Neural cell (in vitro differentiated cells): Measurements from ENCODE around the gene PRRX1. TPM values are rescaled to one million over a fixed set of nuclear protein-coding genes. Genes with fewer than 3 reads are reported as not detected.

Experiments
- H2AFZ ChIP-seq: fragments of 200-600, 300-800 bp; sonication (generic), shearing (Covaris generic); 2 replicates; pipeline ENCODE4 v1.6.0; 2014; ENCODE audit warnings: low read depth, mild to moderate bottlenecking, antibody characterized with exemption, low read length, moderate library complexity
- H3F3A ChIP-seq: fragments of 200-600 bp; shearing (Covaris generic); 2 replicates; pipeline ENCODE4 v1.6.1; 2016; ENCODE audit warnings: mild to moderate bottlenecking, moderate library complexity, mixed read lengths, antibody characterized with exemption, low read length; ENCODE audit not compliant: insufficient read depth, poor library complexity, severe bottlenecking
- H3K27ac ChIP-seq: fragments of 200-600, 300-800 bp; sonication (generic), shearing (Covaris generic); 2 replicates; pipeline ENCODE4 v1.5.1; 2014; ENCODE audit warnings: mild to moderate bottlenecking, low read length, moderate library complexity
- H3K27me3 ChIP-seq: fragments of 300-800, 200-600 bp; sonication (generic), shearing (Covaris generic); 2 replicates; pipeline ENCODE4 v1.6.0; 2014; ENCODE audit warnings: mild to moderate bottlenecking, low read depth, low read length, moderate library complexity; ENCODE audit not compliant: insufficient read depth
- H3K36me3 ChIP-seq: fragments of 300-800, 200-600 bp; sonication (generic), shearing (Covaris generic); 2 replicates; pipeline ENCODE4 v1.5.1; 2014; ENCODE audit warnings: mild to moderate bottlenecking, antibody characterized with exemption, low read length, moderate library complexity; ENCODE audit not compliant: insufficient read depth
- H3K4me2 ChIP-seq: fragments of 300-800, 200-600 bp; sonication (generic), shearing (Covaris generic); 2 replicates; pipeline ENCODE4 v1.6.0; 2014; ENCODE audit warnings: mild to moderate bottlenecking, low read length
- H3K4me3 ChIP-seq: fragments of 300-800, 200-600 bp; sonication (generic), shearing (Covaris generic); 2 replicates; pipeline ENCODE4 v1.5.1; 2014; ENCODE audit warnings: mild to moderate bottlenecking, low read length, moderate library complexity
- H3K79me2 ChIP-seq: fragments of 200-600 bp; shearing (Covaris generic); replicated peaks from 2 replicates; pipeline ENCODE4 v1.6.0; 2014; ENCODE audit warnings: mild to moderate bottlenecking, low read length, moderate library complexity; ENCODE audit not compliant: insufficient read depth
- H3K9ac ChIP-seq: fragments of 300-800, 200-600 bp; sonication (generic), shearing (Covaris generic); 2 replicates; pipeline ENCODE4 v1.6.1; 2016; ENCODE audit warnings: mild to moderate bottlenecking, low read length, mixed read lengths
- H3K9me2 ChIP-seq: fragments of 200-600 bp; shearing (Covaris generic); 2 replicates; pipeline ENCODE4 v1.6.1; 2016; ENCODE audit warnings: mild to moderate bottlenecking, low read length, mixed read lengths; ENCODE audit not compliant: insufficient read depth
- H3K9me3 ChIP-seq: fragments of 200-600, 300-800 bp; sonication (generic), shearing (Covaris generic); 2 replicates; pipeline ENCODE4 v1.6.1; 2016; ENCODE audit warnings: mild to moderate bottlenecking, mixed run types, low read length, moderate library complexity, mixed read lengths
- H4K20me1 ChIP-seq: fragments of 200-600 bp; shearing (Covaris generic); 2 replicates; pipeline ENCODE4 v1.6.1; 2016; ENCODE audit warnings: mild to moderate bottlenecking, mixed run types; ENCODE audit not compliant: insufficient read depth
- CTCF ChIP-seq: fragments of 450-650 bp; IDR thresholded peaks from 2 replicates; pipeline ENCODE4 v1.5.1; 2014; ENCODE audit warnings: antibody characterized with exemption, mild to moderate bottlenecking, moderate library complexity; ENCODE audit not compliant: poor library complexity, severe bottlenecking
- EP300 ChIP-seq: fragments of 450-650 bp; conservative IDR thresholded peaks from 2 replicates; pipeline ENCODE4 v1.6.1; 2014; ENCODE audit warnings: antibody characterized with exemption, mild to moderate bottlenecking, moderate library complexity; ENCODE audit not compliant: poor library complexity, severe bottlenecking
- EZH2 ChIP-seq: fragments of 200-600, 300-800 bp; shearing (Covaris generic), sonication (generic); IDR thresholded peaks from 2 replicates; pipeline ENCODE4 v1.6.1; 2014; ENCODE audit warnings: antibody characterized with exemption, low read length, borderline replicate concordance, mild to moderate bottlenecking; ENCODE audit not compliant: insufficient read depth, poor library complexity, severe bottlenecking
- MXI1 ChIP-seq: fragments of 450-650 bp; conservative IDR thresholded peaks from 2 replicates; pipeline ENCODE4 v1.6.1; 2014; ENCODE audit warnings: antibody characterized with exemption, mild to moderate bottlenecking; ENCODE audit not compliant: poor library complexity, severe bottlenecking
- POLR2AphosphoS5 ChIP-seq: IDR thresholded peaks from 2 replicates; pipeline ENCODE4 v1.6.1; 2012
- RAD21 ChIP-seq: fragments of 450-650 bp; conservative IDR thresholded peaks from 2 replicates; pipeline ENCODE4 v1.6.1; 2014; ENCODE audit warnings: antibody characterized with exemption, mild to moderate bottlenecking, moderate library complexity
- SMC3 ChIP-seq: fragments of 450-650 bp; conservative IDR thresholded peaks from 2 replicates; pipeline ENCODE4 v1.6.1; 2014; ENCODE audit warnings: antibody characterized with exemption, mild to moderate bottlenecking, moderate library complexity; ENCODE audit not compliant: poor library complexity
- TAF1 ChIP-seq: IDR thresholded peaks from 2 replicates; pipeline ENCODE4 v1.6.1; 2012; ENCODE audit warnings: low read depth
- polyA plus RNA-seq: library from polyadenylated mRNA; depleted of rRNA; stranded (reverse); fragments of >200 nt; gene quantifications from 2 replicates; pipeline ENCODE4 v1.2.3, GENCODE V29; 2014
- TF ChIP-seq, protein P1 (sequence below): IDR thresholded peaks from 2 replicates; pipeline ENCODE4 v1.6.1; 2012; ENCODE audit warnings: borderline replicate concordance

Gene PRRX1
- polyA plus RNA-seq, 1 donor from 2014 or later: 0.10 TPM

- H3K4me3 ChIP-seq: no peak overlapping the region
Measured at GRCh38 chr1:170692866-170693575, 29.1 kb downstream of the PRRX1 start.

DNA sequence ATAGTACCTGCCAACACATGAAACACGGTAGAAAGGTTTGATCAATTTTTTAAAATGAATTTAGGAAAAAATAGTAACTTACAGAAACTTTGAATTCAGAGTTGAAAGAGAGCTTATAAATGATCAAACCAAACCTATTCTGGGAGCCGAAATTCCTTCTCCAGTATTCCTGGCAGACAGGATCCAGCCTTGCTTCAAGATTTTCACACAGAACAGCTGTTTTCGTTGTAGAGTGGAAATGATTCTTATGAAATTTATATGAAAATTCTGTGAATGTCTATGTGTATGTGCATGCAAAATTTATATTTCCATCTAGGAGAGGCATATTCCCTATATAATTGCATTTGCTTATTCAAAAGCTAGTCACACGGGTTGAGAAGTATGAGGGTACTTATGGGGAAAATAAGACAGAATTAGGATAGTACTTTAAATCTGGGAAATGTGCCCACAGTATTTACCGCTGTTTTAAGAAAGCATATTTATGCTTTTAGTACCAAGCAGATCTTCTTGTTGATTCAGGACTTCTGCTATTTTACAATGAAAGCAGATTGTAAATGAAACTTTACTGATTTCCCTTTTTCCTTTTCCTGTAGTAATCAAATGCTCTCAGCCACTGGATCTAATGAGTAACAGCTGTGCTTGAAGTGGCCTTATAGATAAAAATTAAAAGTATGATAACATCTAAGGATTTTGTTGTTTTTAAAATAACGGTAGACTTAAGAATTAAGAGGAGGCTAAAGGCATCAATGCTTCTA lies 30.4 kb downstream of the PRRX1 start:
- Histone ChIP-seq H3K27ac (no peak overlapping the region), H3K4me2 (no peak overlapping the region)
- TF ChIP-seq SMC3: no peak
- TF ChIP-seq CTCF: no peak
- TF ChIP-seq EP300: no peak
- TF ChIP-seq RAD21: no peak
- no peak for TF ChIP-seq TAF1
- TF ChIP-seq EZH2: no peak

More at GRCh38 chr1:170692866-170693575, 29.1 kb downstream of the PRRX1 start:
- Histone ChIP-seq H3K79me2 (no peaks in the 10 kb centered on the region), H3K9me2 (no peaks in the 10 kb centered on the region), H3K9ac (no peak overlapping the region), H3K27me3 (no peaks in the 10 kb centered on the region), H3F3A (no peaks in the 10 kb centered on the region), H2AFZ (no peak overlapping the region), H3K27ac (no peak overlapping the region), H4K20me1 (no peaks in the 10 kb centered on the region), H3K9me3 (no peaks in the 10 kb centered on the region), H3K36me3 (no peaks in the 10 kb centered on the region), H3K4me2 (no peak overlapping the region)
- TF ChIP-seq CTCF: no peak
- TF ChIP-seq, protein P1, sequence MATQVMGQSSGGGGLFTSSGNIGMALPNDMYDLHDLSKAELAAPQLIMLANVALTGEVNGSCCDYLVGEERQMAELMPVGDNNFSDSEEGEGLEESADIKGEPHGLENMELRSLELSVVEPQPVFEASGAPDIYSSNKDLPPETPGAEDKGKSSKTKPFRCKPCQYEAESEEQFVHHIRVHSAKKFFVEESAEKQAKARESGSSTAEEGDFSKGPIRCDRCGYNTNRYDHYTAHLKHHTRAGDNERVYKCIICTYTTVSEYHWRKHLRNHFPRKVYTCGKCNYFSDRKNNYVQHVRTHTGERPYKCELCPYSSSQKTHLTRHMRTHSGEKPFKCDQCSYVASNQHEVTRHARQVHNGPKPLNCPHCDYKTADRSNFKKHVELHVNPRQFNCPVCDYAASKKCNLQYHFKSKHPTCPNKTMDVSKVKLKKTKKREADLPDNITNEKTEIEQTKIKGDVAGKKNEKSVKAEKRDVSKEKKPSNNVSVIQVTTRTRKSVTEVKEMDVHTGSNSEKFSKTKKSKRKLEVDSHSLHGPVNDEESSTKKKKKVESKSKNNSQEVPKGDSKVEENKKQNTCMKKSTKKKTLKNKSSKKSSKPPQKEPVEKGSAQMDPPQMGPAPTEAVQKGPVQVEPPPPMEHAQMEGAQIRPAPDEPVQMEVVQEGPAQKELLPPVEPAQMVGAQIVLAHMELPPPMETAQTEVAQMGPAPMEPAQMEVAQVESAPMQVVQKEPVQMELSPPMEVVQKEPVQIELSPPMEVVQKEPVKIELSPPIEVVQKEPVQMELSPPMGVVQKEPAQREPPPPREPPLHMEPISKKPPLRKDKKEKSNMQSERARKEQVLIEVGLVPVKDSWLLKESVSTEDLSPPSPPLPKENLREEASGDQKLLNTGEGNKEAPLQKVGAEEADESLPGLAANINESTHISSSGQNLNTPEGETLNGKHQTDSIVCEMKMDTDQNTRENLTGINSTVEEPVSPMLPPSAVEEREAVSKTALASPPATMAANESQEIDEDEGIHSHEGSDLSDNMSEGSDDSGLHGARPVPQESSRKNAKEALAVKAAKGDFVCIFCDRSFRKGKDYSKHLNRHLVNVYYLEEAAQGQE: no peak
- no peak for TF ChIP-seq EZH2
- TF ChIP-seq POLR2AphosphoS5: no peak
- no peak for TF ChIP-seq MXI1
- TF ChIP-seq EP300: no peak
- TF ChIP-seq TAF1: no peak

More for the DNA sequence above, 30.4 kb downstream of the PRRX1 start:
- H3K27me3 ChIP-seq: no peaks in the 10 kb centered on the region
- H2AFZ ChIP-seq: no peak overlapping the region
- H3K9me2 ChIP-seq: no peaks in the 10 kb centered on the region
- no peaks in the 10 kb centered on the region for H3F3A ChIP-seq
- no peaks in the 10 kb centered on the region for H3K36me3 ChIP-seq
- no peak overlapping the region for H3K4me3 ChIP-seq
- no peaks in the 10 kb centered on the region for H4K20me1 ChIP-seq
- no peaks in the 10 kb centered on the region for H3K79me2 ChIP-seq
- H3K9me3 ChIP-seq: no peaks in the 10 kb centered on the region
- no peak overlapping the region for H3K9ac ChIP-seq
